Adrenal gland (tissue), 12 donors: ENCODE measurements around the gene COL25A1. TPM values are rescaled to one million over a fixed set of nuclear protein-coding genes. Genes with fewer than 3 reads are reported as not detected.
A peak's percentile ranks its signal among the peaks of the same experiment; 100 is the strongest.

ENCODE experiments used
- DNase-seq, 7 donors: peaks; one replicate each; pipeline ENCODE4 v3.0.0-alpha.2; 2019 to 2020
- H3K27ac ChIP-seq, 5 donors: fragments of 200-600 bp; sonication (generic) in 4 of 5; 1 replicate in 3 of 5; 2 replicates in 2 of 5; pipeline versions ENCODE4 v1.5.1 to v1.8.0; 2016 to 2020; ENCODE audit warnings: mild to moderate bottlenecking in 1 of 5
- H3K27me3 ChIP-seq: fragments of 200-600 bp; 2 replicates; pipeline ENCODE4 v1.8.0; 2021
- H3K36me3 ChIP-seq, 2 donors: fragments of 200-600 bp; replicated peaks in 1 of 2; 1 replicate in 1 of 2; 2 replicates in 1 of 2; pipeline versions ENCODE4 v1.5.1 to v1.8.0; 2018 to 2022
- H3K4me1 ChIP-seq, 2 donors: fragments of 200-600 bp; replicated peaks in 1 of 2; 1 replicate in 1 of 2; 2 replicates in 1 of 2; pipeline versions ENCODE4 v1.5.1 to v1.8.0; 2018 to 2021
- H3K4me3 ChIP-seq, 4 donors: fragments of 200-600 bp; sonication (generic) in 3 of 4; one replicate each; pipeline ENCODE4 v1.5.1; 2016 to 2018
- H3K9me3 ChIP-seq, 3 donors: fragments of 200-600 bp; sonication (generic) in 1 of 3; replicated peaks in 1 of 3; 1 replicate in 2 of 3; 2 replicates in 1 of 3; pipeline versions ENCODE4 v1.5.1 to v1.8.0; 2016 to 2021
- CTCF ChIP-seq, 6 experiments: fragments of 450-650 bp in 4 of 6; fragments of 200-600 bp in 2 of 6; sonication (generic) in 1 of 6; IDR thresholded peaks; 1 replicate in 5 of 6; 2 replicates in 1 of 6; pipeline versions ENCODE4 v1.5.1 to v1.8.0; 2016 to 2021; ENCODE audit warnings: antibody characterized with exemption in 6 of 6, mild to moderate bottlenecking in 2 of 6, moderate library complexity in 1 of 6
- POLR2A ChIP-seq, 2 donors: fragments of 450-650 bp; IDR thresholded peaks; one replicate each; pipeline ENCODE4 v1.6.1; 2017; ENCODE audit warnings: antibody characterized with exemption in 2 of 2, mild to moderate bottlenecking in 2 of 2, moderate library complexity in 1 of 2
- WGBS, 4 donors: extraction: QIAGEN DNeasy Blood & Tissue Kit in 2 of 4; methylation state at CpG; one replicate each; pipeline versions ENCODE4 v1.1.5 to v1.1.7; 2013 to 2017; 5-methylcytosine and 5-hydroxymethylcytosine counted together
- intact Hi-C, 2 donors: fragments of 100-400 bp; cut with DNase I; formaldehyde crosslinking; loops; one replicate each; pipeline versions ENCODE4 v1.14.1 to v1.15.0; 2022 to 2023
- polyA plus RNA-seq, 3 donors: library from polyadenylated mRNA; stranded (reverse); fragments of 200-250 nt in 2 of 3; fragments of 350-450 nt in 1 of 3; fragmentation: Illumina TruSeq in 1 of 3; extraction: RNeasy Lipid Tissue Mini Kit (QIAGEN cat#74804) in 1 of 3; gene quantifications; one replicate each; pipeline ENCODE4 v1.2.3, GENCODE V29; 2013 to 2014
- total RNA-seq, 9 donors: library from RNA; depleted of rRNA in 4 of 9; stranded (reverse); fragments of >200 nt in 4 of 9; fragments of 120-200 nt in 1 of 9; fragmentation: NEBNext Ultra II Directional in 1 of 9; extraction: Animal tissue kit (Norgen Biotek cat#: 25700) in 1 of 9; gene quantifications; one replicate each; pipeline versions ENCODE4 v1.1.0 to v1.2.4, GENCODE V29; 2013 to 2023
- donor health status: healthy with polysubstance abuse.
- donor health status: Bipolar disorder and iron deficiency.
- donor health status: DM: yes; HTN: yes; CAD: no.
- donor health status: DM: no; HTN: no; CAD: no.
- donor health status: DM: no; HTN: no; CAD: no.
- donor health status: DM: yes; HTN: yes; CAD: no.

COL25A1 gene
- total and polyA plus RNA-seq, 12 donors: 0.05 to 2.1 (median 0.47) TPM

GRCh38 chr4:109301651-109302360, 652 bp downstream of the COL25A1 start:
- Histone ChIP-seq H3K4me1 (peaks cover 10 to 18% of the 10 kb centered on the region in 2 donors), H3K9me3 (no peaks in the 10 kb centered on the region), H3K27me3 (peaks cover 44% of the 10 kb centered on the region), H3K36me3 (no peaks in the 10 kb centered on the region), H3K27ac (no peak overlapping the region), H3K4me3 (peak overlapping the region in 2 of 4 donors; percentile 43 to 65)
- peak in 1 of 7 donors; percentile 5 for DNase-seq
- 2 to 14% (median 9%) methylated on average over 26 to 40 of the region's 40 CpGs for WGBS, 4 donors
- TF ChIP-seq CTCF (IDR thresholded peaks at IDR 0.05) (no peak), POLR2A (IDR thresholded peaks at IDR 0.05) (no peak)
- intact Hi-C loops: no loop called here

- 51 to 57% (median 53%) methylated on average over 3 of the region's 3 CpGs for WGBS, 4 donors
- Histone ChIP-seq H3K9me3 (no peaks in the 10 kb centered on the region), H3K27me3 (peaks cover 44% of the 10 kb centered on the region), H3K4me1 (peaks cover 10 to 18% of the 10 kb centered on the region in 2 donors), H3K36me3 (no peaks in the 10 kb centered on the region), H3K4me3 (no peak overlapping the region), H3K27ac (no peak overlapping the region)
- TF ChIP-seq POLR2A (IDR thresholded peaks at IDR 0.05) (no peak), CTCF (IDR thresholded peaks at IDR 0.05) (peak in 4 of 6 experiments; percentile 10 to 37 (median 32))
- intact Hi-C loops: no loop called here
- no peak for DNase-seq
These were observed 4.0 kb downstream of the COL25A1 start for GRCh38 chr4:109298279-109299010.

- intact Hi-C loops: no loop called here
- no peak overlapping the region for H3K27ac ChIP-seq
- H3K36me3 ChIP-seq: no peaks in the 10 kb centered on the region
- no peak for TF ChIP-seq CTCF (IDR thresholded peaks at IDR 0.05)
- no peak for TF ChIP-seq POLR2A (IDR thresholded peaks at IDR 0.05)
- 92 to 98% (median 97%) methylated on average over 2 of the region's 2 CpGs for WGBS, 4 donors
- DNase-seq: no peak
- H3K9me3 ChIP-seq: no peaks in the 10 kb centered on the region
- H3K4me1 ChIP-seq: peaks cover 0 to 4% of the 10 kb centered on the region in 2 donors
- H3K27me3 ChIP-seq: peaks cover 27% of the 10 kb centered on the region
- H3K4me3 ChIP-seq: no peak overlapping the region
These were observed 5.9 kb downstream of the COL25A1 start for GRCh38 chr4:109296527-109296926.

- Histone ChIP-seq H3K4me1 (peaks cover 0 to 4% of the 10 kb centered on the region in 2 donors), H3K36me3 (no peaks in the 10 kb centered on the region), H3K27ac (no peak overlapping the region), H3K27me3 (peaks cover 14% of the 10 kb centered on the region), H3K9me3 (no peaks in the 10 kb centered on the region), H3K4me3 (no peak overlapping the region)
- TF ChIP-seq CTCF (IDR thresholded peaks at IDR 0.05) (no peak), POLR2A (IDR thresholded peaks at IDR 0.05) (no peak)
- no peak for DNase-seq
- intact Hi-C loops: no loop called here
These were observed 7.4 kb downstream of the COL25A1 start for GRCh38 chr4:109295081-109295480.
